Astrocyte of the cerebellum (primary cell): ENCODE results near the gene MYRIP.
A peak's percentile ranks its signal among the peaks of the same experiment; 100 is the strongest.

Experiments
- DNase-seq: peaks from one replicate; pipeline ENCODE4 v3.0.0-alpha.2; 2011; ENCODE audit warnings: low read depth
- H3K4me3 ChIP-seq: 2 replicates; pipeline ENCODE4 v1.5.1; 2011; ENCODE audit warnings: mild to moderate bottlenecking, low read depth, low read length, moderate library complexity
- in situ Hi-C: cut with HindIII; loops from 2 replicates; pipeline ENCODE4 v1.10.0; 2017; ENCODE audit warnings: low sequenced_read_pairs
- TF ChIP-seq, protein P1 (sequence below): IDR thresholded peaks from 2 replicates; pipeline ENCODE4 v1.5.1; 2012; ENCODE audit warnings: low read length, low read depth, moderate library complexity, mild to moderate bottlenecking; ENCODE audit errors: missing control alignments

Gene MYRIP

DNA sequence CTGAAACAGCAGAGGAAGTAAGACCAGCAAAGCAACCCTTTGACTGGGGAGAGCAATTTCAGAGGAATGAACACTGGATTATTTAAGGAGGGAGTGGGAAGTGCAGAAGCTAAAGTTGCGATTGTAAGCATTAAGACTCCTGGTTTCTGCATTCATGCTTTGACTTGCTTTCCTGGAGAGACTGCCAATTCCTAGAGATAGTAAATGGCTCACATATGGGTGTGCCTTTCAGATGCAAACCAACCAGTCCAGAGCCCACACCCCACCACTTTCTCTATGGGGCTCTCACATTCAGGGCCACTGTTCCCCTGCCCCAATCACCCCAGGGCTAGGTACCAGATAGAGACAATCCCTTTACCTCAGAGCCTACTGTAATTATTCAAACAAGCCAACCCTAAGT is 299.2 kb downstream of the MYRIP start:
- no peak for DNase-seq
- H3K4me3 ChIP-seq = no peak overlapping the region
- in situ Hi-C loops = no loop called here
- TF ChIP-seq, protein P1, sequence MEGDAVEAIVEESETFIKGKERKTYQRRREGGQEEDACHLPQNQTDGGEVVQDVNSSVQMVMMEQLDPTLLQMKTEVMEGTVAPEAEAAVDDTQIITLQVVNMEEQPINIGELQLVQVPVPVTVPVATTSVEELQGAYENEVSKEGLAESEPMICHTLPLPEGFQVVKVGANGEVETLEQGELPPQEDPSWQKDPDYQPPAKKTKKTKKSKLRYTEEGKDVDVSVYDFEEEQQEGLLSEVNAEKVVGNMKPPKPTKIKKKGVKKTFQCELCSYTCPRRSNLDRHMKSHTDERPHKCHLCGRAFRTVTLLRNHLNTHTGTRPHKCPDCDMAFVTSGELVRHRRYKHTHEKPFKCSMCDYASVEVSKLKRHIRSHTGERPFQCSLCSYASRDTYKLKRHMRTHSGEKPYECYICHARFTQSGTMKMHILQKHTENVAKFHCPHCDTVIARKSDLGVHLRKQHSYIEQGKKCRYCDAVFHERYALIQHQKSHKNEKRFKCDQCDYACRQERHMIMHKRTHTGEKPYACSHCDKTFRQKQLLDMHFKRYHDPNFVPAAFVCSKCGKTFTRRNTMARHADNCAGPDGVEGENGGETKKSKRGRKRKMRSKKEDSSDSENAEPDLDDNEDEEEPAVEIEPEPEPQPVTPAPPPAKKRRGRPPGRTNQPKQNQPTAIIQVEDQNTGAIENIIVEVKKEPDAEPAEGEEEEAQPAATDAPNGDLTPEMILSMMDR = no peak

DNA sequence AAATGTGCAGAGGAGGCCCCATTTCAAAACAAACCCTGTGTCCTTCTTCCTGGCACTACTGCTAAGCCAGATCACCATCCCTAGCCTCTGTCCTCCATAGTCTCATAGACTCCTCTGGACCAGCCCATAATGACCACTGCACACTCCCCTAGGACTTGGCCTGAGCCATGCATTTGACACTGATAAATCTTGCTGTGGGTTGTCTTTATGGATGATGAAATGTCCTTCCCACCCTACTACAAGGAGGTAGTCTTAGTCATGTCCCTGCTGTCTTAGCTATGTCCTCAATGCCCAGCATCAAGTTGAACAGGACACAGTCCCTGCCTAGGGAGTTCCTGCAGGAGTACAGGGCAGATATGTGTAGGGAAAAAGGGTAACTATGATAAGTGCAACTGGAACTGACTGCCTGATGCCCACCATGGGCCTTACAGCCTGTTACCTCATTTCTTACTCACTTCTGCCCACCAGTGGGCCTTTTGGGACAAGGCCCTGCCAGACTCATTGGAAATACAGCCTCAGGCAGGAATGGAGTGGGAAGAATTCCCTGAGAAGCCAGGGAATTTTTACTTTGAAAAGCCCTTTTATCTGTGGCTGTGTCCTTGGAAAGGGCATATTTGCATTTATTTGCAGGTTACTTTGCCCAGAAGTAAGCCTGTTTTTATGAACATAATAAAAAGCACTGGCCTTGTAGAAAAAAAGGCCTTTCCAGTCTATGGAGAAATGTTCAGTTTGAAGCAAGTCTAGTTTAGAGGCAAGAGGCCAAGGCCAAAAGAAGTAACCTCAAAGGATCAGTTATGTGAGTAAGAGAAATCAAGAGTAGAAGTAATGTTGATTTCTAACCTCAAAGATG is 300.5 kb downstream of the MYRIP start:
- no peak overlapping the region for H3K4me3 ChIP-seq
- in situ Hi-C loops = no loop called here
- TF ChIP-seq, protein P1 = peak; percentile 50
- no peak for DNase-seq

DNA sequence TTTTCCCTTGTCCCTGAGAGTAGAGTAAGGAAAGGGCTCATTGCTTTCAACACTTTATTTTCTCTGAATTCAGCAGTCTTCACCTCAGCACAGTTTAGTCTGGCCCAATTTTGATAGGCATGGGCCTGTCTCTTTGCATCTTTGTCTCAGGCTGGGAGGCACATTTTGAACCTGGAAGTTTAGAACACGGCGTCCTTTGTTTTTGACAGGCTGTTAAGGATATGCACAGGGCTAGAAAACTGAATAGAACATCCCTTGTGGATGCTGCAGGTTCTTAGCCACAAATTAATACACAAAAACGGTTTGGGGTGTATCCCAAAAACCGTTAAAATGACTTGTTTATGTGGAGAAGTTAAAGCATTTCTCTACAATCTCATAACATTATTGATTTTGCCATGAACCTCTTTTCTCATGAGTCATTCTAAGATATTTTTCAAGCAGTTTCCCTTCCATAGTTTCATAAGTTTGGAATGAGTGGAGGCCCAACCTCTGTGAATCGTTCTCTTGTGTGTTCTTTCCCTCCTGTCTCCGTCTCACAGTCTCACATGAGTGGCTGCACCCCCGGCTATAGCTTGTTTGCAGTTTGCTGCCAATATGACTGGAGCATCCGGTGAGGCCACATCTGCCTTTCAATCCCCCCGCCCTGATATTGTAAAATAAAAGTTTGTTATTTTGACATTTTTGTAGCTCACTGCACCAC is 307.2 kb downstream of the MYRIP start:
- H3K4me3 ChIP-seq = no peak overlapping the region
- in situ Hi-C loops = no loop called here
- no peak for DNase-seq
- TF ChIP-seq, protein P1 = no peak

- in situ Hi-C loops = no loop called here
- no peak for DNase-seq
- H3K4me3 ChIP-seq = no peak overlapping the region
- TF ChIP-seq, protein P1 = no peak
Measured at GRCh38 chr3:40118091-40118490, 308.7 kb downstream of the MYRIP start.

- in situ Hi-C loops = no loop called here
- TF ChIP-seq, protein P1 = no peak
- H3K4me3 ChIP-seq = no peak overlapping the region
- no peak for DNase-seq
Measured at GRCh38 chr3:40120067-40120692, 310.8 kb downstream of the MYRIP start.

DNA sequence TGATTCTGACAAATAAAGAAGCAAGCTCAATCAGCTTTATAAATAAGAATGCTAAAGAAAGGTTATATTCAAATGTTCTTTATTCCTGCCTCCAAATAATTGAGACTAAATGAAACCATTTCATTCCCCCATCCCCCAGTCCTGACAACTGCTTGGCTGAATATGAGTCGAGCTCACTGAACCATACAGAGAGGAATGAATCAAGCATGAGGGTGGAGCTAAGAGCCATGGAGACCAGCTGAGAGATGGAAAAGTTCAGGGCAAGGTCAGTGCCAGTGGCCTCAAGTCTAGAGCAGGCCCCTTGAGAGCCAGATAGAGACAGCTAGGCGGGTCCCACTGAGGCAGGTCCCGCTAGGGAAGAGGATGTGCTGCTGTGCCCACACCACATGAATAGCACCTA is 311.4 kb downstream of the MYRIP start:
- in situ Hi-C loops = no loop called here
- TF ChIP-seq, protein P1 = no peak
- H3K4me3 ChIP-seq = no peak overlapping the region
- DNase-seq = peak; percentile 32
